PC-3 (cell line): ENCODE data around the gene IDH3A.

ENCODE experiments used
- CTCF ChIP-seq: fragments of 300-600 bp; sonication (generic); conservative IDR thresholded peaks from 2 replicates; pipeline ENCODE4 v1.5.1; 2017; ENCODE audit warnings: antibody characterized with exemption, low read depth, mild to moderate bottlenecking, low read length
- EZH2 ChIP-seq: fragments of 300-600 bp; sonication (generic); IDR thresholded peaks from one replicate; pipeline ENCODE4 v1.6.1; 2017; ENCODE audit warnings: antibody characterized with exemption, mild to moderate bottlenecking, low read length; ENCODE audit not compliant: unreplicated experiment
- EZH2phosphoT487 ChIP-seq: fragments of 300-600 bp; sonication (generic); IDR thresholded peaks from 2 replicates; pipeline ENCODE4 v1.6.1; 2018; ENCODE audit warnings: mild to moderate bottlenecking, antibody characterized with exemption, low read length, borderline replicate concordance

GRCh38 chr15:78220713-78221112 is 71.6 kb downstream of the IDH3A start:
- TF ChIP-seq CTCF: no peak
- TF ChIP-seq EZH2phosphoT487: no peak
- TF ChIP-seq EZH2: no peak
